SU-DHL-6 (cell line): ENCODE data around the gene MAML3.

Experiments used
- EZH2phosphoT487 ChIP-seq: fragments of 200-600 bp; sonication (generic), shearing (Covaris generic); conservative IDR thresholded peaks from 2 replicates; pipeline ENCODE4 v1.6.1; 2018; ENCODE audit warnings: mild to moderate bottlenecking, antibody characterized with exemption, low read length, moderate library complexity, mixed read lengths
- TF ChIP-seq, protein P1 (sequence below): fragments of 200-600 bp; sonication (generic); IDR thresholded peaks from one replicate; pipeline ENCODE4 v1.5.1; 2017; ENCODE audit warnings: antibody characterized with exemption, mild to moderate bottlenecking, low read length, moderate library complexity; ENCODE audit not compliant: insufficient read depth, poor library complexity, severe bottlenecking

DNA sequence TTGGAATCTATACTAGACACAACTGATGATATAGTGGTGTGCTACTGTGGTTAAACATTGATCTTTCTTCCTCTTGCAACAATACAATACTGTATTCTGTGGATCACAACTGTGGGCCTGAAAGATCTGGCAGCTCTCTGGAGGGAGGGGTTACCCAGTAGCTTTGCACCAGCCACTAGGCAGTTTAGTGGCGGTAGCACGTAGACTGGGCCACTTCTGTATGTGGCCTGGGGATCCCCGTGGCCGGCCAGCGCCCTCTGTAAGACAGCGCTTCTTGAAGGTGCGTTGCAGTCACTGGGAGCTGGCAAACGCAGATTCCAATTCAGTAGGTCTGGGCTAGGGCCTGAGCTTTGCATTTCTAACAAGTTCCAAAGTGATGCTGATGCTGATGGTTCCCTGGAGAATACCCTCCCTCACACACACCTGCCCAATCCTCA is 319.7 kb downstream of the MAML3 start:
- TF ChIP-seq, protein P1, sequence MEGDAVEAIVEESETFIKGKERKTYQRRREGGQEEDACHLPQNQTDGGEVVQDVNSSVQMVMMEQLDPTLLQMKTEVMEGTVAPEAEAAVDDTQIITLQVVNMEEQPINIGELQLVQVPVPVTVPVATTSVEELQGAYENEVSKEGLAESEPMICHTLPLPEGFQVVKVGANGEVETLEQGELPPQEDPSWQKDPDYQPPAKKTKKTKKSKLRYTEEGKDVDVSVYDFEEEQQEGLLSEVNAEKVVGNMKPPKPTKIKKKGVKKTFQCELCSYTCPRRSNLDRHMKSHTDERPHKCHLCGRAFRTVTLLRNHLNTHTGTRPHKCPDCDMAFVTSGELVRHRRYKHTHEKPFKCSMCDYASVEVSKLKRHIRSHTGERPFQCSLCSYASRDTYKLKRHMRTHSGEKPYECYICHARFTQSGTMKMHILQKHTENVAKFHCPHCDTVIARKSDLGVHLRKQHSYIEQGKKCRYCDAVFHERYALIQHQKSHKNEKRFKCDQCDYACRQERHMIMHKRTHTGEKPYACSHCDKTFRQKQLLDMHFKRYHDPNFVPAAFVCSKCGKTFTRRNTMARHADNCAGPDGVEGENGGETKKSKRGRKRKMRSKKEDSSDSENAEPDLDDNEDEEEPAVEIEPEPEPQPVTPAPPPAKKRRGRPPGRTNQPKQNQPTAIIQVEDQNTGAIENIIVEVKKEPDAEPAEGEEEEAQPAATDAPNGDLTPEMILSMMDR, result no peak
- no peak for TF ChIP-seq EZH2phosphoT487
